Measurements from ENCODE around the gene PPP1R37.

The PPP1R37 gene

DNA sequence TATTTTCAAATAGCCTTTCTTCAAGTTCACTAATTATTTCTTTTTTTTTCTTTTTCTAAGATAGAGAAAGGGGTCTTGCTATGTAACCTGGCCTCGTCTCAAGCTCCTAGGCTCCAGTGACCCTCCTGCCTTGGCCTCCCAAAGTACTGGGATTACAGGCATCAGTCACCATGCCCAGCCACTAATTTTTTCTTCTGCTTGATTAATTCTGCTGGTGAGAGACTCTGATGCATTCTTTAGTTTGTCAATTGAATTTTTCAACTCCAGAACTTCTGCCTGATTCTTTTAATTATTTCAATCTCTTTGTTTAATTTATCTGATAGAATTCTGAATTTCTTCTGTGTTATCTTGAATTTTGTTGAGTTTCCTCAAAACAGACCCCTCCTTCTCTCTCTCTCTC, 97.0 kb downstream of the PPP1R37 start:
- no peak for TF ChIP-seq CTCF (IDR thresholded peaks at IDR 0.05)

DNA sequence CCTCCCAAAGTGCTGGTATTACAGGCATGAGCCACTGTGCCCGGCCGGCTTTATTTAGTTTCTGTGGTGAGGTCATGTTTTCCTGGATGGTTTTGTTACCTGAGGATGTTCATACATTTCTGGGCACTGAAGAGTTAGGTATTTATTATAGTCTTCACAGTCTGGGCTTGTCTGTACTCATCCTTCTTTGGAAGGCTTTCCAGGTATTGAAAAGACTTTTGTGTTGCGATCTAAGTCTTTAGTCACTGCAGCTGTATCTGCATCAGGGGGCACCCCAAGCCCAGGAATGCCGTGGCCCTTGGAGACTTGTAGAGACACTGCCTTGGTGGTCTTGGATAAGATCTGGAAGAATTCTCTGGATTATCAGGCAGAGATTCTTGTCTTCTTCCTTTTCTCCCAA, 98.4 kb downstream of the PPP1R37 start:
- no peak for TF ChIP-seq CTCF (IDR thresholded peaks at IDR 0.05)

GRCh38 chr19:45195764-45196163, 102.8 kb downstream of the PPP1R37 start:
- TF ChIP-seq CTCF (IDR thresholded peaks at IDR 0.05), result no peak
